Gastrocnemius medialis (tissue), 4 donors: ENCODE data around the gene FNDC1. TPM values are rescaled to one million over a fixed set of nuclear protein-coding genes. Genes with fewer than 3 reads are reported as not detected.

Source experiments
- ATAC-seq, 2 donors: fragments of 150-250 bp; one replicate each; pipeline ENCODE4 v1.9.1; 2016
- DNase-seq, 2 donors: peaks; one replicate each; pipeline ENCODE4 v3.0.0-alpha.2; 2019
- H3K27ac ChIP-seq, 4 donors: fragments of 200-600 bp; sonication (generic); 1 replicate in 1 of 4; 2 replicates in 3 of 4; pipeline ENCODE4 v1.5.1; 2016 to 2018; ENCODE audit warnings: mild to moderate bottlenecking in 2 of 4, moderate library complexity in 1 of 4
- H3K27me3 ChIP-seq, 3 donors: fragments of 200-600 bp; sonication (generic) in 2 of 3; 1 replicate in 1 of 3; 2 replicates in 2 of 3; pipeline versions ENCODE4 v1.5.1 to v1.6.0; 2016 to 2019; ENCODE audit warnings: mild to moderate bottlenecking in 1 of 3, moderate library complexity in 1 of 3
- H3K36me3 ChIP-seq, 2 donors: fragments of 200-600 bp; sonication (generic) in 1 of 2; one replicate each; pipeline ENCODE4 v1.5.1; 2017 to 2018
- H3K4me1 ChIP-seq, 2 donors: fragments of 200-600 bp; sonication (generic) in 1 of 2; one replicate each; pipeline ENCODE4 v1.5.1; 2016 to 2017; ENCODE audit warnings: mild to moderate bottlenecking in 2 of 2
- H3K4me3 ChIP-seq, 4 donors: fragments of 200-600 bp; sonication (generic) in 3 of 4; 1 replicate in 1 of 4; 2 replicates in 3 of 4; pipeline ENCODE4 v1.5.1; 2016 to 2019; ENCODE audit warnings: mild to moderate bottlenecking in 2 of 4
- H3K9me3 ChIP-seq, 3 donors: fragments of 200-600 bp; sonication (generic) in 2 of 3; 1 replicate in 1 of 3; 2 replicates in 2 of 3; pipeline ENCODE4 v1.5.1; 2016 to 2019
- CTCF ChIP-seq, 5 experiments: fragments of 450-650 bp in 3 of 5; fragments of 200-600 bp in 2 of 5; sonication (generic) in 2 of 5; IDR thresholded peaks in 4 of 5; conservative IDR thresholded peaks in 1 of 5; 1 replicate in 4 of 5; 2 replicates in 1 of 5; pipeline ENCODE4 v1.5.1; 2016 to 2019; ENCODE audit warnings: antibody characterized with exemption in 5 of 5, mild to moderate bottlenecking in 3 of 5, moderate library complexity in 3 of 5
- POLR2A ChIP-seq, 2 donors: fragments of 450-650 bp; IDR thresholded peaks; one replicate each; pipeline ENCODE4 v1.6.1; 2017; ENCODE audit warnings: antibody characterized with exemption in 2 of 2, mild to moderate bottlenecking in 2 of 2, moderate library complexity in 2 of 2
- in situ Hi-C, 4 donors: fragments of 200-750 bp; cut with MboI; loops; one replicate each; pipeline versions ENCODE4 v1.15.0 to v1.8.0; 2017; ENCODE audit warnings: low sequenced_read_pairs in 4 of 4
- intact Hi-C: fragments of 100-400 bp; cut with DNase I; formaldehyde crosslinking; loops from one replicate; pipeline ENCODE4 v1.15.1; 2023; ENCODE audit warnings: low total_unique reads
- total RNA-seq, 4 donors: library from RNA; depleted of rRNA; stranded (reverse); fragments of >200 nt; gene quantifications; one replicate each; pipeline versions ENCODE4 v1.1.0 to v1.2.3, GENCODE V29; 2016

Gene FNDC1
- total RNA-seq, 4 donors from 2014 or later = 0.16 to 0.41 (median 0.31) TPM

- Histone ChIP-seq H3K27me3 (no peaks in the 10 kb centered on the region), H3K4me1 (no peaks in the 10 kb centered on the region), H3K4me3 (no peak overlapping the region), H3K27ac (no peak overlapping the region), H3K36me3 (no peaks in the 10 kb centered on the region), H3K9me3 (no peaks in the 10 kb centered on the region)
- in situ Hi-C loops (no loop called here), intact Hi-C loops (no loop called here)
- no peak for ATAC-seq
- TF ChIP-seq CTCF (IDR thresholded peaks at IDR 0.05 in 4 of 5, conservative IDR thresholded peaks at IDR 0.05 in 1 of 5) (no peak), POLR2A (IDR thresholded peaks at IDR 0.05) (no peak)
- DNase-seq = no peak
These were observed 25.2 kb downstream of the FNDC1 start for GRCh38 chr6:159194421-159194820.

GRCh38 chr6:159196430-159196975 is 27.3 kb downstream of the FNDC1 start:
- no peak overlapping the region for H3K27ac ChIP-seq
- no peak for ATAC-seq
- H3K4me3 ChIP-seq = no peak overlapping the region
- intact Hi-C loops = no loop called here
- H3K9me3 ChIP-seq = no peaks in the 10 kb centered on the region
- H3K36me3 ChIP-seq = no peaks in the 10 kb centered on the region
- in situ Hi-C loops = no loop called here
- H3K4me1 ChIP-seq = no peaks in the 10 kb centered on the region
- TF ChIP-seq POLR2A (IDR thresholded peaks at IDR 0.05) (no peak), CTCF (IDR thresholded peaks at IDR 0.05 in 4 of 5, conservative IDR thresholded peaks at IDR 0.05 in 1 of 5) (no peak)
- DNase-seq = no peak
- H3K27me3 ChIP-seq = no peaks in the 10 kb centered on the region

GRCh38 chr6:159197251-159197650 is 28.1 kb downstream of the FNDC1 start:
- in situ Hi-C loops = no loop called here
- no peak overlapping the region for H3K27ac ChIP-seq
- no peaks in the 10 kb centered on the region for H3K27me3 ChIP-seq

GRCh38 chr6:159201336-159201735 is 32.1 kb downstream of the FNDC1 start:
- no peak for ATAC-seq
- no peak for DNase-seq
- intact Hi-C loops = no loop called here
- no peak overlapping the region for H3K27ac ChIP-seq
- no peaks in the 10 kb centered on the region for H3K27me3 ChIP-seq
- no peak overlapping the region for H3K4me3 ChIP-seq
- H3K36me3 ChIP-seq = no peaks in the 10 kb centered on the region
- no peaks in the 10 kb centered on the region for H3K4me1 ChIP-seq
- in situ Hi-C loops = no loop called here
- TF ChIP-seq CTCF (IDR thresholded peaks at IDR 0.05 in 4 of 5, conservative IDR thresholded peaks at IDR 0.05 in 1 of 5) (no peak), POLR2A (IDR thresholded peaks at IDR 0.05) (no peak)
- H3K9me3 ChIP-seq = no peaks in the 10 kb centered on the region

More at GRCh38 chr6:159197251-159197650, 28.1 kb downstream of the FNDC1 start:
- Histone ChIP-seq H3K36me3 (no peaks in the 10 kb centered on the region), H3K4me1 (no peaks in the 10 kb centered on the region), H3K4me3 (no peak overlapping the region), H3K9me3 (no peaks in the 10 kb centered on the region)
- TF ChIP-seq CTCF (IDR thresholded peaks at IDR 0.05 in 4 of 5, conservative IDR thresholded peaks at IDR 0.05 in 1 of 5) (no peak), POLR2A (IDR thresholded peaks at IDR 0.05) (no peak)
- intact Hi-C loops = no loop called here
- no peak for DNase-seq
- ATAC-seq = no peak
